Left hindlimb (tissue), 1 donor: ENCODE results near the gene GADD45B.

ENCODE experiments used
- DNase-seq: peaks from one replicate; pipeline ENCODE4 v3.0.0-alpha.2; 2018

GADD45B gene

GRCh38 chr19:2519482-2519881, 43.6 kb downstream of the GADD45B start:
- DNase-seq, result no peak

- peak; percentile 80 for DNase-seq
These were observed 47.8 kb downstream of the GADD45B start for GRCh38 chr19:2523630-2524311.

- no peak for DNase-seq
These were observed 48.5 kb downstream of the GADD45B start for GRCh38 chr19:2524361-2524839.

- no peak for DNase-seq
These were observed 49.2 kb downstream of the GADD45B start for GRCh38 chr19:2524840-2525723.

GRCh38 chr19:2527171-2527570, 51.2 kb downstream of the GADD45B start:
- no peak for DNase-seq

GRCh38 chr19:2527686-2528085, 51.8 kb downstream of the GADD45B start:
- DNase-seq, result no peak
